GM12892 (cell line): ENCODE data around the gene TMEM139.

ENCODE experiments used
- POLR2A ChIP-seq: IDR thresholded peaks from 2 replicates; pipeline ENCODE4 v1.6.1; 2011; ENCODE audit warnings: low read depth, low read length, control low read depth
- POLR2AphosphoS5 ChIP-seq: IDR thresholded peaks from 2 replicates; pipeline ENCODE4 v1.6.1; 2011; ENCODE audit warnings: low read depth, low read length, control low read depth
- TAF1 ChIP-seq: IDR thresholded peaks from 2 replicates; pipeline ENCODE4 v1.6.1; 2011; ENCODE audit warnings: low read depth, mild to moderate bottlenecking, control low read depth, low read length, borderline replicate concordance

- TF ChIP-seq POLR2AphosphoS5 (no peak), POLR2A (no peak), TAF1 (no peak)
These were observed 49.2 kb upstream of the TMEM139 start for GRCh38 chr7:143235561-143235960.
